ENCODE data around the gene TLCD3B.
A peak's percentile ranks its signal among the peaks of the same experiment; 100 is the strongest.
"Not testable (repeated sequence)": the region's sequence is repeated elsewhere in the genome, so short reads cannot be mapped to it uniquely, and the experiment has no call there.

TLCD3B gene

GRCh38 chr16:30060836-30061554 lies 29.9 kb upstream of the TLCD3B start:
- DNase-seq (ENCODE audit: low read depth), result no peak

- DNase-seq (ENCODE audit: low read depth), result no peak
Observed at GRCh38 chr16:30060346-30060745, 29.3 kb upstream of the TLCD3B start.

GRCh38 chr16:30054959-30055553 lies 24.0 kb upstream of the TLCD3B start:
- DNase-seq (ENCODE audit: low read depth), result peak; percentile 60

DNA sequence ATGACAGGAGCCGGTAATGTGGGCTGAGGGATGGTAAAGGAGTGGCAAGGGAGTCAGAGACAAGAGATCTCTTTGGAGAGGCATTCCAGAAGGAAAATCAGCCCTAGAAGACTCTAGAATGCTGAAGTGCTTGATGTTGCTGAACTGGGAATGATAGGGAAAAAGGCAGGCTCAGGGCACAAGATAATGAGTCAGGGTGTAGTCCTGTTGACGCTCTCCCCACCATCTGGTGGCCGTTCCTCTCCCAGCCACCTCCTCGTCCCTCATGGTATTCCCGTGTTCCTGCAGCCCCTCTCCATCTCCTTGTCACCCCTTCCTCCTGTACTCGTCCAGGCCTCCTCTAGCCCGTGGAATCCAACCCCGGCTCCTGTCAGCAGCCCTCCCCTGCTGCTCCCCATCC lies 23.4 kb upstream of the TLCD3B start:
- no peak for DNase-seq (ENCODE audit: low read depth)

DNA sequence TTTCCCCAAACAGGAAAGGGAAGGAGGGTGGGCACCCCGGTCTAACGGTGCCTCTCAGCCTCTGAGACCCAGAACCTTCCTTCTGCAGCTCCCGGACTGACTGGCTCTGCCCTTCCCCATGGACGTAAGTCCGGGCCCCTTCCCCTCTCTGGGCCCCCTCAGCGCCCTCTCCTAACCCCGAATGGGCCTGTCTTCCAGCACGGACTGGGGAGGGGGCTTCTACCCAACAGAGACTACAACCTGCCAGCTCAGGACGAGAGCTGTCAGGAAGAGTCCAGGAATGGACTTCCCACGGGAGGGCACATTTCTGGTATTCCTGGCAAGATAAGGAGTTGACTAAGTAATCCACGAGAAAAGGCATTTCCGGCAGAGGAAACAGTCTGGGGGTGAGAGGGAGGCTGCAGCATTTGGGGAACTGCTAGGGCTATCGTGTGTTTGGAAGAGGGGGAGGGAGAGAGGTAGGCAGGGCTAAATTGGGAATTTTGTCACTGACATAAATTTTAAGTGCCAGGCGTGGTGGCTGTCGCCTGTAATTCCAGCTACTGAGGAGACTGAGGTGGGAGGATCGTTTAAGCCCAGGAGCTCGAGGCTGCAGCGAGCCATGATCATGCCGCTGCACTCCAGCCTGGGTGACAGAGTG lies 22.4 kb upstream of the TLCD3B start:
- DNase-seq (ENCODE audit: low read depth), result no peak

GRCh38 chr16:30052671-30053372 lies 21.8 kb upstream of the TLCD3B start:
- DNase-seq (ENCODE audit: low read depth), result peak; percentile 90

- DNase-seq (ENCODE audit: low read depth), result no peak
Observed at GRCh38 chr16:30051518-30051917, 20.4 kb upstream of the TLCD3B start.

DNA sequence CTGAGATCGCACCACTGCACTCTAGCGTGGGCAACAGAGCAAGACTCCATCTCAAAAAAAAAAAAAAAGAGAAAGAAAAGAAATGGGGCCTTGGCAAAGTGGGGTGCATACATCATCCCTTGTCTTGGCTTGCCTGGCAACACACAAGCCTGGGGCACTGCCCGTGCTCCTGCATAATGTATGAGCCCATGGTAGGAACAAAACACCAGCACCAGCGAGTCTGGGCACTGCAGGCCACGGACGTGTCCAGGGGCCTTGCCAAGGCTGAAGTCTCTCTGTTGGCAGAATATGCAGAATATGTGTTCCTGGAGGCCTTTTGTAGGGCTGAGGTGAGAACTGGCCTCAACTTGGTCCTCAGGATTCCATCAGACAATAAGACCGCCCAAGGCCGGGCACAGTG lies 18.8 kb upstream of the TLCD3B start:
- DNase-seq (ENCODE audit: low read depth), result no peak

DNA sequence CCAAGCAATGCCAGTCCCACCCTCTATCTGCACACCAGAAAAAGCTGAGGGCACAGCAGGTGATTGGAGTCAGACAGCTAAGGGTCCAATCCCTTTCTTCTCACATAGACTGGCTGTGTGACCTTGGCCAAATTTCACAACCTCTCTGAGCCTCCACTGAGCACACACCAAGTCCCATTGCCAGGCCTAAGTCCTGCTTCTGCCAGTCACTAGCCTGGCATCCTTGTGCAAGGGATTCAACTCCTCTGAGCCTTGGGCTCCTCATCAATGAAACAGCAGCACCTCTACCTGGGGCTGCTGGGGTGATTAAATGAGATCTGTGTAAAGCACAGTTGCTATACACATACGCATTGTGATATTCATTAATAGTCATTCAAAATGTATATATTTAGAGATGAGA lies 15.5 kb upstream of the TLCD3B start:
- no peak for DNase-seq (ENCODE audit: low read depth)

DNA sequence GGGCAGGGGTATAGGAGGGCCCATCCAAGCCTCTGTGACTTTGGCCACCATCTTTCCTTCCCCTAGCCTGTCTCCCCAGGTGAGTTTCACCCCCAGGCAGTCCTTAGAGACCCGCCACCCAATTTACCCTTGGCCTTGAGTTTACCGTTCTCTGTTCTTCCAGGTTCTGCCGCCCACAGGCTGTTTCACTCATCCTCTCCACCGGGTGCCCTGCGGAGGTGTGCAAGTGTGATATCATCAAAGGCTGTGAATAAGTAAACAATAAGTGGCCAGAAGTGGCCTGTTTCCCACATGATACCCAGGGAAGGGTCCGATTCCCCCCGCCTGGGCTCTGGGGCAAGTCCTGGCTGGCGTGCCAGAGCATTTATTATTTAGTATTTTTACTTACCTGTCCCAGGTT lies 15.1 kb upstream of the TLCD3B start:
- DNase-seq (ENCODE audit: low read depth), result no peak

DNA sequence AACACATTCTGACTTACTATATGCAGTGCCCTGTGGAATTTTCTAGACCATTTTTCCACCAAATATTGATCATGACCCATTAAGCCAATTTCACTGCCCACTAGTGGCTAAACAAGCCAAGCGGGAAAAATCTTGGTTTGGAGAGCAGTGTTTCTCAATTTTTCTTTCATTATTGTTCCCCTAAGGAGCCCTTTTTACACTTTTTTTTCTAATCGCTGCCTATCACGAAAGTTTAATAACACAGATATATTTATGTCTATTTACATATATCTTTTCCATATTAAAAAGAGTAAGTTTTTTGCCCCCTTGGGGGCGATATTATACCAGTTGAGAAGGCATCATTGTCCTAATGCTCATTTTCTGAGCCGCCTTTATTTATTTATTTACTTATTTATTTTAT lies 10.8 kb upstream of the TLCD3B start:
- no peak for DNase-seq (ENCODE audit: low read depth)

GRCh38 chr16:30040690-30041089 lies 9.6 kb upstream of the TLCD3B start:
- not testable (repeated sequence) for DNase-seq (ENCODE audit: low read depth)

- DNase-seq (ENCODE audit: low read depth), result no peak
Observed at GRCh38 chr16:30040221-30040620, 9.2 kb upstream of the TLCD3B start.

DNA sequence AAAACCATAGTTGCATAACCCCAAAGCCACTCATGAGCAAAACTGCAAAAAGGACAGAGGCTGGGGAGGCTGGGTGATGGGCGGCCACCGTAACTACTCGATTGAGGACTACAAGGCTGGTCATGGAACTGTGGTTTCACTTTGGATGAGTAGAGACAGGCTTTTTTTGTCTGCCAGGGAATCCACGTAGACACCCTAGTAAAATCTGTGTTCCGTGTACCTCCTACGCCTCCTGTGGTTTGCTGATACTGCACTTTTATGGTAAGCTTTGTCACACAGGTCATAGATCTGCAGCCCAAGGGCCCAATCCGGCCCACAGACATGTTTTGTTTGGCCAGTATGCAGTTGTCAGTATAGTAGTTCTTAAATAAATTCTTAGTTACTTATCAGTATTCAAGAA lies 2.2 kb upstream of the TLCD3B start:
- no peak for DNase-seq (ENCODE audit: low read depth)

GRCh38 chr16:30032083-30032819 lies 1.2 kb upstream of the TLCD3B start:
- peak; percentile 58 for DNase-seq (ENCODE audit: low read depth)

GRCh38 chr16:30031477-30031918 lies 427 bp upstream of the TLCD3B start:
- no peak for DNase-seq (ENCODE audit: low read depth)

DNA sequence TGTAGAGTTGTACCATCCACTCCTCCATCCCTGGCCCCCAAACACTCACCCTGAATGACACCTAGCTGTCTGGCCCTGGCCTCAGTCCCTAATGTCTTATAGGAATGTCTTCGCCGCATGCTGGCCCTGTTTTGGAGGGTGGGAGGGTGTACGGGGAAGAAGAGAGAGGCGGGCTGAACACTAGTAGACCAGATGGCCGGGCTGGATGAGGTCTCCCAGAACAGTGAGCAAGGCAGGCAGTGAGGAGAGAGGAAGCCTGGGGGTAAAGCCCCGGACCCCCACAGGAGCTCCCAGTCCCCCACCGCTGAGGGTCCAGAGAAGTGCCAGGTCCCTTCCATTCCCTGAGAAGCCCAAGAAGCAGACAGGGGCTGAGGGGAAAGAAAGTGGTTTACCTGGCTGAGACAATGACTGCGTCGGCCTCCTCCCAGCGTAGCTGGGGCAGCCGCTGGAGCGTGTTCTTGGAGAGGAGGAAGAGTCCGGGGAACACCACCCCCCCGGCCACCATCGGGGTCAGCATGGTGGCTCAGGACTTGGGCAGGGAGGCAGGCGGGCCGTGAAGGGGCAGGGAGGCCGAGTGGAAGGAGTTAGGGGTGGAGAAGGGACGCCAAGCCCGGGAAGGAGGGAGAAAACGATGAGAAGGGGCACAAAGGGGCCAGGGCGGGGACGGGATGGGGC lies 923 bp downstream of the TLCD3B start:
- no peak for DNase-seq (ENCODE audit: low read depth)

GRCh38 chr16:30028438-30029076 lies 2.5 kb downstream of the TLCD3B start:
- no peak for DNase-seq (ENCODE audit: low read depth)

- no peak for DNase-seq (ENCODE audit: low read depth)
Observed at GRCh38 chr16:30027588-30028437, 3.3 kb downstream of the TLCD3B start.

DNA sequence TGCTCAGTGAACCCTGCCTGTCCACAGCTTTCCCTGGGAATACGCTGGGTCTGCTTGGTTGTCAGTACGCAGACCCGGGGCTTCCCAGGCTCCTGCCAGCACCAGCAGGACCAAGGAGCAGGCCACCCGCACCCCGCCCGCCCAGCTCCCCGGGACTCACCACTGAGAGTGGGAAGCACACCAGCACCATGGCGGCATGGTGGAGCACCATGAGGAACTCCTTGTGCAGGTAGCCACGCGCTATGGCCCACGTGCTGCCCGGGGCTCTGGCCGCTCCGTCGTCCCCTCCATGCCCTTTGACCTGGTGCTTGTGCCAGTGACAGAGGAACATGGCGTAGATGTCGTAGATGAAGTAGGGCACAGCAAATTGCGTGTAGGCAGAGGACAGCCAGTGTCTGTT lies 4.6 kb downstream of the TLCD3B start:
- no peak for DNase-seq (ENCODE audit: low read depth)

All from activated T-cell treated with anti-CD3 and anti-CD28 coated beads for 48 hours (primary cell).